ENCODE results near the gene RPAP2.
"Not testable (repeated sequence)": the region's sequence is repeated elsewhere in the genome, so short reads cannot be mapped to it uniquely, and the experiment has no call there.

GRCh38 chr1:92279781-92280180 lies 19.1 kb upstream of the RPAP2 start:
- not testable (repeated sequence) for TF ChIP-seq POLR2AphosphoS5 (IDR thresholded peaks at IDR 0.05; ENCODE audit: low read depth, low read length); POLR2A (IDR thresholded peaks at IDR 0.05; ENCODE audit: low read depth, low read length); SPI1 (IDR thresholded peaks at IDR 0.05; ENCODE audit: low read depth, low read length); TAF1 (IDR thresholded peaks at IDR 0.05; ENCODE audit: low read depth, low read length); PAX5 (IDR thresholded peaks at IDR 0.05; ENCODE audit: insufficient read depth, low read length, severe bottlenecking)

Measured in GM12891 (cell line).